AG04449 (cell line): ENCODE data around the gene PIP4K2B.

Experiments used
- CTCF ChIA-PET: fragments of 350-600 bp; formaldehyde crosslinking; extraction: SDS; loops from one replicate; lab custom pipeline; 2021; ENCODE audit warnings: antibody characterized with exemption; lab: Yijun Ruan, JAX
- POLR2A ChIA-PET: fragments of 400-600, 350-600 bp; formaldehyde crosslinking; extraction: SDS; loops from one replicate; lab custom pipeline; 2020; ENCODE audit warnings: antibody characterized with exemption, inconsistent platforms; lab: Yijun Ruan, JAX
- DNase-seq: peaks from one replicate; pipeline ENCODE4 v3.0.0-alpha.2; 2010; ENCODE audit warnings: low read depth, low spot score
- H3K4me3 ChIP-seq: 2 replicates; pipeline ENCODE4 v1.5.1; 2011; ENCODE audit warnings: low read depth, mild to moderate bottlenecking, control low read depth, low read length
- TF ChIP-seq, protein P1 (sequence below): IDR thresholded peaks from one replicate; pipeline ENCODE4 v1.5.1; 2011; ENCODE audit warnings: mild to moderate bottlenecking, moderate library complexity, low read length, control low read depth, inconsistent platforms; ENCODE audit not compliant: insufficient read depth; ENCODE audit errors: missing control alignments

Gene PIP4K2B

DNA sequence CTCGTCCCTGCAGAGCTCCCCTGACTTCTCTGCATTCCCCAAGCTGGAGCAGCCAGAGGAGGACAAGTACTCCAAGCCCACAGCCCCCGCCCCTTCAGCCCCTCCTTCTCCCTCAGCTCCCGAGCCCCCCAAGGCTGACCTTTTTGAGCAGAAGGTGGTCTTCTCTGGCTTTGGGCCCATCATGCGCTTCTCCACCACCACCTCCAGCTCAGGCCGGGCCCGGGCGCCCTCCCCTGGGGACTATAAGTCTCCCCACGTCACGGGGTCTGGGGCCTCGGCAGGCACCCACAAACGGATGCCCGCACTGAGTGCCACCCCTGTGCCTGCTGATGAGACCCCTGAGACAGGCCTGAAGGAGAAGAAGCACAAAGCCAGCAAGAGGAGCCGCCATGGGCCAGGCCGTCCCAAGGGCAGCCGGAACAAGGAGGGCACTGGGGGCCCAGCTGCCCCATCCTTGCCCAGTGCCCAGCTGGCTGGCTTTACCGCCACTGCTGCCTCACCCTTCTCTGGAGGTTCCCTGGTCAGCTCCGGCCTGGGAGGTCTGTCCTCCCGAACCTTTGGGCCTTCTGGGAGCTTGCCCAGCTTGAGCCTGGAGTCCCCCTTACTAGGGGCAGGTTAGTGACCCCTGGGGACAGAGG lies 82.9 kb downstream of the PIP4K2B start:
- H3K4me3 ChIP-seq: no peak overlapping the region
- POLR2A ChIA-PET: interaction anchor here (0.6 to 1.3 kb wide), 2 partner anchors 30 to 152 kb away, joined by 3 to 4 read pairs; no protein-coding TSS in a partner anchor
- CTCF ChIA-PET: interaction anchor here (0.8 to 4.3 kb wide), 3 partner anchors 13 to 19 kb away, joined by 3 to 22 read pairs (median 4); no protein-coding TSS in a partner anchor
- TF ChIP-seq, protein P1, sequence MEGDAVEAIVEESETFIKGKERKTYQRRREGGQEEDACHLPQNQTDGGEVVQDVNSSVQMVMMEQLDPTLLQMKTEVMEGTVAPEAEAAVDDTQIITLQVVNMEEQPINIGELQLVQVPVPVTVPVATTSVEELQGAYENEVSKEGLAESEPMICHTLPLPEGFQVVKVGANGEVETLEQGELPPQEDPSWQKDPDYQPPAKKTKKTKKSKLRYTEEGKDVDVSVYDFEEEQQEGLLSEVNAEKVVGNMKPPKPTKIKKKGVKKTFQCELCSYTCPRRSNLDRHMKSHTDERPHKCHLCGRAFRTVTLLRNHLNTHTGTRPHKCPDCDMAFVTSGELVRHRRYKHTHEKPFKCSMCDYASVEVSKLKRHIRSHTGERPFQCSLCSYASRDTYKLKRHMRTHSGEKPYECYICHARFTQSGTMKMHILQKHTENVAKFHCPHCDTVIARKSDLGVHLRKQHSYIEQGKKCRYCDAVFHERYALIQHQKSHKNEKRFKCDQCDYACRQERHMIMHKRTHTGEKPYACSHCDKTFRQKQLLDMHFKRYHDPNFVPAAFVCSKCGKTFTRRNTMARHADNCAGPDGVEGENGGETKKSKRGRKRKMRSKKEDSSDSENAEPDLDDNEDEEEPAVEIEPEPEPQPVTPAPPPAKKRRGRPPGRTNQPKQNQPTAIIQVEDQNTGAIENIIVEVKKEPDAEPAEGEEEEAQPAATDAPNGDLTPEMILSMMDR: no peak
- DNase-seq: no peak
